ENCODE data around the gene DLG2. TPM values are rescaled to one million over a fixed set of nuclear protein-coding genes. Genes with fewer than 3 reads are reported as not detected.

DLG2 gene
- total and polyA plus RNA-seq, 2 of the 4 experiments (the other 2 are of a cell fraction): 0.31 to 0.36 TPM

DNA sequence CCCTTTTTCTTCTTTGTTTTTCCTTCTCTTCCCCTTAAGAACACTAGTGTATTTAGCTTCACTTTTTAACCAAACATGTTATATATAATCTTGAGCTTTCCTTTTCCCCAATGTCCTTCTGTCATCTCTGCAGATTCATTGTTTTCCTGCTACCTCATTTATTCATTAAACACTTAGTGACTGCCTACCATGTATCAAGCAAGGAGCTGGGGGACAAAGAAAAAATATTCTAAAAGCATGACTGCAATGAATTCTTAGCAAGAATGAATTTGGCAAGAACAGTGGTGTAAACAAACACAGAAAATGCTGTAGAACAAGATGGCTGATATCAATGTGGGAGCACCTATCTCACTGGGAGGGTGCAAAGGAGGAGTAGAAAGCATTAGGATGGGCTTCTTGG lies 2094.0 kb downstream of the DLG2 start:
- Histone ChIP-seq H3K27ac (ENCODE audit: insufficient read depth, low read length) (no peak overlapping the region), H4K91ac (ENCODE audit: insufficient read depth, low read depth, low read length) (no peak overlapping the region), H2BK120ac (ENCODE audit: low read depth, low read length) (no peak overlapping the region), H3K36me3 (ENCODE audit: control insufficient read depth, insufficient read depth, low read length) (no peaks in the 10 kb centered on the region), H2BK20ac (ENCODE audit: low read depth, low read length) (no peak overlapping the region), H3K23ac (ENCODE audit: low read depth, low read length) (no peak overlapping the region), H2AK5ac (ENCODE audit: low read depth, low read length) (no peak overlapping the region), H4K20me1 (ENCODE audit: insufficient read depth, low read length) (no peaks in the 10 kb centered on the region), H3K79me1 (ENCODE audit: low read depth in 1 of 2, low read length in 2 of 2) (no peaks in the 10 kb centered on the region), H3K4me3 (ENCODE audit: insufficient read depth, low read depth, low read length) (no peak overlapping the region), H2AK9ac (replicated peaks; ENCODE audit: low read depth, low read length, poor library complexity) (no peak overlapping the region), H3K9me1 (ENCODE audit: insufficient read depth, low read length) (no peaks in the 10 kb centered on the region), H3K4me1 (ENCODE audit: control insufficient read depth, insufficient read depth, low read length) (no peaks in the 10 kb centered on the region), H3K18ac (ENCODE audit: low read depth, low read length) (no peak overlapping the region), H3K9ac (ENCODE audit: low read depth, low read length) (no peak overlapping the region), H3K14ac (replicated peaks; ENCODE audit: low read depth, low read length) (no peak overlapping the region), H4K8ac (ENCODE audit: low read depth in 2 of 2, low read length in 2 of 2) (no peak overlapping the region), H2AFZ (replicated peaks; ENCODE audit: low read length, poor library complexity) (no peak overlapping the region), H3K56ac (ENCODE audit: extremely low read depth, insufficient read depth, low read length) (no peak overlapping the region), H3K27me3 (ENCODE audit: control insufficient read depth, insufficient read depth, low read length) (no peaks in the 10 kb centered on the region), H4K5ac (ENCODE audit: low read depth, low read length) (no peak overlapping the region), H3K9me3 (ENCODE audit: control insufficient read depth, insufficient read depth, low read length) (no peaks in the 10 kb centered on the region), H2BK5ac (ENCODE audit: low read depth, low read length, poor library complexity, severe bottlenecking) (no peak overlapping the region), H2BK15ac (ENCODE audit: low read depth, low read length) (no peak overlapping the region), H3K4me2 (ENCODE audit: low read depth, low read length) (no peak overlapping the region), H3K4ac (ENCODE audit: low read depth, low read length) (no peak overlapping the region)
- CTCF ChIA-PET: interaction anchor here (1.5 kb wide), 1 partner anchor 10 kb away, joined by 4 read pairs; no protein-coding TSS in a partner anchor
- no TSS peak for BruUV-seq (replicated peaks)
- POLR2A ChIA-PET (ENCODE audit: unreplicated experiment): no interaction called here
- dilution Hi-C loops (cut with HindIII; ENCODE audit: low sequenced_read_pairs, unreplicated experiment) (no loop called here), in situ Hi-C loops (cut with MboI; ENCODE audit: low sequenced_read_pairs) (no loop called here), intact Hi-C loops (cut with micrococcal nuclease) (no loop called here)
- no peak for ATAC-seq (ENCODE audit: low read depth)
- DNase-seq: no peak
- TF ChIP-seq MAZ (IDR thresholded peaks at IDR 0.05; ENCODE audit: borderline replicate concordance, low read depth, low read length): no peak
- TF ChIP-seq, protein P1, sequence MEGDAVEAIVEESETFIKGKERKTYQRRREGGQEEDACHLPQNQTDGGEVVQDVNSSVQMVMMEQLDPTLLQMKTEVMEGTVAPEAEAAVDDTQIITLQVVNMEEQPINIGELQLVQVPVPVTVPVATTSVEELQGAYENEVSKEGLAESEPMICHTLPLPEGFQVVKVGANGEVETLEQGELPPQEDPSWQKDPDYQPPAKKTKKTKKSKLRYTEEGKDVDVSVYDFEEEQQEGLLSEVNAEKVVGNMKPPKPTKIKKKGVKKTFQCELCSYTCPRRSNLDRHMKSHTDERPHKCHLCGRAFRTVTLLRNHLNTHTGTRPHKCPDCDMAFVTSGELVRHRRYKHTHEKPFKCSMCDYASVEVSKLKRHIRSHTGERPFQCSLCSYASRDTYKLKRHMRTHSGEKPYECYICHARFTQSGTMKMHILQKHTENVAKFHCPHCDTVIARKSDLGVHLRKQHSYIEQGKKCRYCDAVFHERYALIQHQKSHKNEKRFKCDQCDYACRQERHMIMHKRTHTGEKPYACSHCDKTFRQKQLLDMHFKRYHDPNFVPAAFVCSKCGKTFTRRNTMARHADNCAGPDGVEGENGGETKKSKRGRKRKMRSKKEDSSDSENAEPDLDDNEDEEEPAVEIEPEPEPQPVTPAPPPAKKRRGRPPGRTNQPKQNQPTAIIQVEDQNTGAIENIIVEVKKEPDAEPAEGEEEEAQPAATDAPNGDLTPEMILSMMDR (conservative IDR thresholded peaks at IDR 0.05; ENCODE audit: low read depth, low read length): no peak
- no peak for TF ChIP-seq RFX5 (IDR thresholded peaks at IDR 0.05; ENCODE audit: low read depth, low read length)
- TF ChIP-seq RCOR1 (IDR thresholded peaks at IDR 0.05; ENCODE audit: insufficient replicate concordance, low read length): no peak
- TF ChIP-seq CEBPB (IDR thresholded peaks at IDR 0.05; ENCODE audit: low read depth, low read length): no peak
- TF ChIP-seq RAD21 (IDR thresholded peaks at IDR 0.05; ENCODE audit: low read length): no peak
- TF ChIP-seq NFE2L2 (IDR thresholded peaks at IDR 0.05; ENCODE audit: low read depth, low read length): no peak
- TF ChIP-seq, protein P2, sequence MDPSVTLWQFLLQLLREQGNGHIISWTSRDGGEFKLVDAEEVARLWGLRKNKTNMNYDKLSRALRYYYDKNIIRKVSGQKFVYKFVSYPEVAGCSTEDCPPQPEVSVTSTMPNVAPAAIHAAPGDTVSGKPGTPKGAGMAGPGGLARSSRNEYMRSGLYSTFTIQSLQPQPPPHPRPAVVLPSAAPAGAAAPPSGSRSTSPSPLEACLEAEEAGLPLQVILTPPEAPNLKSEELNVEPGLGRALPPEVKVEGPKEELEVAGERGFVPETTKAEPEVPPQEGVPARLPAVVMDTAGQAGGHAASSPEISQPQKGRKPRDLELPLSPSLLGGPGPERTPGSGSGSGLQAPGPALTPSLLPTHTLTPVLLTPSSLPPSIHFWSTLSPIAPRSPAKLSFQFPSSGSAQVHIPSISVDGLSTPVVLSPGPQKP (IDR thresholded peaks at IDR 0.05; ENCODE audit: borderline replicate concordance, low read depth, low read length): no peak
- TF ChIP-seq CHD1 (IDR thresholded peaks at IDR 0.05; ENCODE audit: low read depth, low read length): no peak
- TF ChIP-seq POLR2A (IDR thresholded peaks at IDR 0.05; ENCODE audit: low read depth, low read length): no peak
- no peak for TF ChIP-seq MXI1 (IDR thresholded peaks at IDR 0.05; ENCODE audit: borderline replicate concordance, low read depth, low read length)
- TF ChIP-seq MAFK (IDR thresholded peaks at IDR 0.05; ENCODE audit: low read depth, low read length): no peak
- TF ChIP-seq FOS (IDR thresholded peaks at IDR 0.05; ENCODE audit: low read depth, low read length): no peak

Data from IMR-90 (cell line).